Ishikawa (cell line): Measurements from ENCODE around the gene IFRD2.

Experiments used
- CEBPB ChIP-seq: IDR thresholded peaks from 2 replicates; pipeline ENCODE4 v1.6.1; 2012
- CREB1 ChIP-seq: IDR thresholded peaks from 2 replicates; pipeline ENCODE4 v1.6.1; 2012; ENCODE audit warnings: low read depth
- EGR1 ChIP-seq: IDR thresholded peaks from 2 replicates; pipeline ENCODE4 v1.6.1; 2012
- EP300 ChIP-seq: IDR thresholded peaks from 2 replicates; pipeline ENCODE4 v1.6.1; 2012; ENCODE audit warnings: borderline replicate concordance
- MAX ChIP-seq: IDR thresholded peaks from 2 replicates; pipeline ENCODE4 v1.6.1; 2012
- NFIC ChIP-seq: IDR thresholded peaks from 2 replicates; pipeline ENCODE4 v1.6.1; 2012
- RAD21 ChIP-seq: IDR thresholded peaks from 2 replicates; pipeline ENCODE4 v1.6.1; 2012; ENCODE audit warnings: low read depth
- REST ChIP-seq: IDR thresholded peaks from 2 replicates; pipeline ENCODE4 v1.6.1; 2012; ENCODE audit warnings: low read depth, mild to moderate bottlenecking
- TAF1 ChIP-seq: IDR thresholded peaks from 2 replicates; pipeline ENCODE4 v1.6.1; 2012; ENCODE audit warnings: low read depth, mild to moderate bottlenecking
- TCF12 ChIP-seq: IDR thresholded peaks from 2 replicates; pipeline ENCODE4 v1.6.1; 2012; ENCODE audit warnings: low read depth
- TEAD4 ChIP-seq: IDR thresholded peaks from 2 replicates; pipeline ENCODE4 v1.6.1; 2012
- YY1 ChIP-seq: IDR thresholded peaks from 2 replicates; pipeline ENCODE4 v1.6.1; 2012; ENCODE audit warnings: low read depth
- ZBTB7A ChIP-seq: IDR thresholded peaks from 2 replicates; pipeline ENCODE4 v1.6.1; 2012; ENCODE audit warnings: low read depth

- no peak for TF ChIP-seq MAX
- TF ChIP-seq CREB1 = no peak
- no peak for TF ChIP-seq TCF12
- TF ChIP-seq NFIC = no peak
- no peak for TF ChIP-seq YY1
- peak; percentile 4; the same call in 1 of the 2 replicates for TF ChIP-seq ZBTB7A
- TF ChIP-seq TAF1 = no peak; the same call in 1 of the 2 replicates
- TF ChIP-seq EGR1 = peak; percentile 87
- TF ChIP-seq EP300 = no peak
- TF ChIP-seq REST = no peak
- no peak for TF ChIP-seq RAD21
- no peak for TF ChIP-seq TEAD4
- TF ChIP-seq CEBPB = no peak
Observed at GRCh38 chr3:50264964-50265485, 27.2 kb downstream of the IFRD2 start.
